Neural progenitor cell (in vitro differentiated cells): Measurements from ENCODE around the gene ZNF69.

Source experiments
- EZH2 ChIP-seq: fragments of 200-600 bp; sonication (generic); IDR thresholded peaks from 2 replicates; pipeline ENCODE4 v1.6.1; 2017; ENCODE audit warnings: antibody characterized with exemption, mild to moderate bottlenecking, moderate library complexity
- TF ChIP-seq, protein P1 (sequence below): fragments of 200-600 bp; sonication (generic); IDR thresholded peaks from 2 replicates; pipeline ENCODE4 v1.5.1; 2017; ENCODE audit warnings: antibody characterized with exemption, mild to moderate bottlenecking

GRCh38 chr19:11931513-11931912 is 43.9 kb downstream of the ZNF69 start:
- TF ChIP-seq, protein P1, sequence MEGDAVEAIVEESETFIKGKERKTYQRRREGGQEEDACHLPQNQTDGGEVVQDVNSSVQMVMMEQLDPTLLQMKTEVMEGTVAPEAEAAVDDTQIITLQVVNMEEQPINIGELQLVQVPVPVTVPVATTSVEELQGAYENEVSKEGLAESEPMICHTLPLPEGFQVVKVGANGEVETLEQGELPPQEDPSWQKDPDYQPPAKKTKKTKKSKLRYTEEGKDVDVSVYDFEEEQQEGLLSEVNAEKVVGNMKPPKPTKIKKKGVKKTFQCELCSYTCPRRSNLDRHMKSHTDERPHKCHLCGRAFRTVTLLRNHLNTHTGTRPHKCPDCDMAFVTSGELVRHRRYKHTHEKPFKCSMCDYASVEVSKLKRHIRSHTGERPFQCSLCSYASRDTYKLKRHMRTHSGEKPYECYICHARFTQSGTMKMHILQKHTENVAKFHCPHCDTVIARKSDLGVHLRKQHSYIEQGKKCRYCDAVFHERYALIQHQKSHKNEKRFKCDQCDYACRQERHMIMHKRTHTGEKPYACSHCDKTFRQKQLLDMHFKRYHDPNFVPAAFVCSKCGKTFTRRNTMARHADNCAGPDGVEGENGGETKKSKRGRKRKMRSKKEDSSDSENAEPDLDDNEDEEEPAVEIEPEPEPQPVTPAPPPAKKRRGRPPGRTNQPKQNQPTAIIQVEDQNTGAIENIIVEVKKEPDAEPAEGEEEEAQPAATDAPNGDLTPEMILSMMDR, result no peak
- TF ChIP-seq EZH2, result no peak
